Omental fat pad (tissue), 4 donors: ENCODE data around the gene UPF1. TPM values are rescaled to one million over a fixed set of nuclear protein-coding genes. Genes with fewer than 3 reads are reported as not detected.
"Not testable (repeated sequence)": the region's sequence is repeated elsewhere in the genome, so short reads cannot be mapped to it uniquely, and the experiment has no call there.

Source experiments
- ATAC-seq: fragments of 150-250 bp; one replicate; pipeline ENCODE4 v1.9.1; 2016; ENCODE audit warnings: mild to moderate bottlenecking, moderate library complexity; ENCODE audit not compliant: low FRiP score
- DNase-seq: peaks from one replicate; pipeline ENCODE4 v3.0.0-alpha.2; 2019; ENCODE audit warnings: low spot score
- CTCF ChIP-seq, 3 donors: fragments of 450-650 bp; IDR thresholded peaks; one replicate each; pipeline ENCODE4 v1.5.1; 2016 to 2017; ENCODE audit warnings: antibody characterized with exemption in 3 of 3, mild to moderate bottlenecking in 3 of 3, moderate library complexity in 2 of 3
- total RNA-seq, 4 donors: library from RNA; depleted of rRNA; stranded (reverse); fragments of >200 nt; gene quantifications; one replicate each; pipeline ENCODE4 v1.1.0, GENCODE V29; 2016

The UPF1 gene
- total RNA-seq, 4 donors from 2014 or later: 67.3 to 113 (median 96.0) TPM

- ATAC-seq: no peak
- DNase-seq: no peak
- no peak for TF ChIP-seq CTCF (IDR thresholded peaks at IDR 0.05)
Measured at GRCh38 chr19:18807861-18808331, 23.9 kb upstream of the UPF1 start.

DNA sequence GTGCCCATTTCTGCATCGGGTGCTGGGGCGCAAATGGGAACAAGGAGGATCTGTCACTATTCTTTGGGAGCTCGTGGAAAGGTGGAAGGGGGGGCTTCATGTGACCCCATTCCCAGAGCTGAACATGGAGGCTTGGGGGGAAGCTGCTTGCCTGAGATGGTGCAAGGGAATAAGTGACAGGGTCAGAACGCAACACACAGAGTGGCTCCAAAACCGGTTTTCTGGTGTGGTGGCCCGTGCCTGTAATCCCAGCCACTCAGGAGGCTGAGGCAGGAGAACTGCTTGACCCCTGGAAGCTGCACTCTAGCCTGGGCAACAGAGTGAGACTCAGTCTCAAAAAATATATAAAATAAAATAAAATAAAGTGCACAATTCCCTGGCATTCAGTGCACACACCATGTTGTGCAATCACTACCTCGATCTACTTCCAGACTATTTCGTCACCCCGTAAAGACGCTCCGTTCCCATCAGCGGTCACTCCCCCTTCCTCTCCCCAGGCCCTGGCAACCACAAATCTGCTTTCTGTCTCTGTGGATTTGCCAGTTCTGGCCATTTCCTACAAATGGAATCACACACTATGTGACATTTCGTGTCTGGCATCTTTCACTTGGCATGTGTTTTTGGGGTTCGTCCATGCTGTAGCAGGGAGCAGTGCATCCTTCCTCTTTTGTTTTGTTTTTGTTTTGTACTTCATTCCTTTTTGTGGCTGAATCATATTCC lies 22.4 kb upstream of the UPF1 start:
- ATAC-seq: peak; percentile 83
- no peak for DNase-seq
- TF ChIP-seq CTCF (IDR thresholded peaks at IDR 0.05): no peak

DNA sequence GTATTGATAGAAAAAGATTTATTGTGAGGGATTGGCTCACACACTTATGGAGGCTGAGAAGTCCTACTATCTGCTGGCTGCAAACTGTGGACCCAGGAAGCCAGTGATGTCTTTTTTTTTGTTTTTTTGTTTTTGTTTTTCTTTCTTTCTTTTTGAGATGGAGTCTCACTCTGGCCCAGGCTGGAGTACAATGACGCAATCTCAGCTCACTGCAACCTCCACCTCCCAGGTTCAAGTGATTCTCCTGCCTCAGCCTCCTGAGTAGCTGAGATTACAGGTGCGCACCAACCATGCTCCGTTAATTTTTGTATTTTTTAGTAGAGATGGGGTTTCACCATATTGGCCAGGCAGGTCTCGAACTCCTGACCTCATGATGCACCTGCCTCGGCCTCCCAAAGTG lies 20.1 kb upstream of the UPF1 start:
- not testable (repeated sequence) for DNase-seq, ATAC-seq

- ATAC-seq (no peak), DNase-seq (no peak)
- TF ChIP-seq CTCF (IDR thresholded peaks at IDR 0.05): no peak
Measured at GRCh38 chr19:18814063-18814462, 17.7 kb upstream of the UPF1 start.

GRCh38 chr19:18815673-18816072 lies 16.1 kb upstream of the UPF1 start:
- TF ChIP-seq CTCF (IDR thresholded peaks at IDR 0.05): no peak
- ATAC-seq (no peak), DNase-seq (no peak)

DNA sequence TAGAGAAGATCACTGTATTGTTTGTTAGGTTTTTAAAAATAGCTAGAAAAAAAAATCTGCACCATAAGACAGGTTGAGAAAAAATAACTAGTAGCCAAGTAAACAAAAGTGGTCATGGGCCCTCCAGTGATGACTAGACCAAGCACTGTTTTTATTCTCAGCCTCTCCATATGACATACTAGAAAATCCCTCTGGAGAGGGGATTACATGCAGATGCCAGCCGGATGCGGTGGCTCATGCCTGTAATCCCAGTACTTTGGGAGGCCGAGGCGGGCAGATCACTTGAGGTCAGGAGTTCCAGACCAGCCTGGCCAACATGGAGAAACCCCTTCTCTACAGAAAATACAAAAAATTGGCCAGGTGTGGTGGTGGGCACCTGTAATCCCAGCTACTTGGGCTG lies 15.1 kb upstream of the UPF1 start:
- not testable (repeated sequence) for DNase-seq, ATAC-seq

DNA sequence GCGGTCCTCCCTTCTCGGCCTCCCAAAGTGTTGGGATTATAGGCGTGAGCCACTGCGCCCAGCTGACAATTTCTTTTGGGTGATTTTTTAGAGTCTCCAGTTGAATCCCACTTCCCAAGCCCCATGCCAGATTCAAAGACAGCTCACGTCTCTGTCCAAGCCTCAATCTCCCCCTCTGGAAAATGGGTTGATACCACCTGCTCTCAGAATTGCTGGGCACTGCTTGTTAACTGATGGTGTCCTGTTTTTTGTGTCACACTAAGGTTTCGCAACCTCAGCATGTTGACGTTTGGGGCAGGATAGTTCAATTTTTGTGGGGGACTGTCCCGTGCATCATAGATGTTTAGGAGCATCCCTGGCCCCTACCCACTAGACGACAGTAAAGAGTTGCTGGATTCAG lies 14.2 kb upstream of the UPF1 start:
- DNase-seq (no peak), ATAC-seq (no peak)
- no peak for TF ChIP-seq CTCF (IDR thresholded peaks at IDR 0.05)

- ATAC-seq: no peak
- no peak for DNase-seq
- TF ChIP-seq CTCF (IDR thresholded peaks at IDR 0.05): no peak
Measured at GRCh38 chr19:18828786-18829185, 3.0 kb upstream of the UPF1 start.
